Caco-2 (cell line): Measurements from ENCODE around the gene GPR26. TPM values are rescaled to one million over a fixed set of nuclear protein-coding genes. Genes with fewer than 3 reads are reported as not detected.

ENCODE experiments used
- BruUV-seq: library from RNA; stranded (reverse); fragments of 400-500 nt; replicated peaks from 2 replicates; lab custom pipeline; 2021; lab: Mats Ljungman, UMichigan
- CTCF ChIA-PET: fragments of 300-600 bp; sonication (Branson Sonifier 250); formaldehyde crosslinking; loops from one replicate; lab custom pipeline; 2022; ENCODE audit warnings: antibody characterized with exemption; lab: Charles Lee
- POLR2A ChIA-PET: fragments of 300-600 bp; sonication (Branson Sonifier 250); formaldehyde crosslinking; loops from one replicate; lab custom pipeline; 2022; ENCODE audit warnings: antibody characterized with exemption; lab: Charles Lee
- DNase-seq, 2 experiments: peaks; one replicate each; pipeline versions ENCODE4 v3.0.0 to v3.0.0-alpha.2; 2020 to 2022
- H3K27me3 ChIP-seq: replicated peaks from 2 replicates; pipeline ENCODE4 v1.6.0; 2011; ENCODE audit warnings: low read length; ENCODE audit not compliant: control insufficient read depth, insufficient read depth
- H3K36me3 ChIP-seq: 2 replicates; pipeline ENCODE4 v1.5.1; 2011; ENCODE audit warnings: low read length; ENCODE audit not compliant: control insufficient read depth, insufficient read depth
- H3K4me1 ChIP-seq: fragments of 250-450 bp; sonication (Bioruptor Pico); 2 replicates; pipeline ENCODE4 v1.5.1; 2020; ENCODE audit warnings: mild to moderate bottlenecking
- H3K4me3 ChIP-seq: 2 replicates; pipeline ENCODE4 v1.5.1; 2011; ENCODE audit warnings: low read depth, mild to moderate bottlenecking, control low read depth, low read length
- H3K9me3 ChIP-seq: fragments of 250-450 bp; sonication (Bioruptor Pico); 2 replicates; pipeline ENCODE4 v1.5.1; 2020; ENCODE audit warnings: mild to moderate bottlenecking, moderate library complexity
- H3K27ac Mint-ChIP-seq: one replicate; pipeline ENCODE4 v1.8.0; 2022; ENCODE audit warnings: mixed read lengths; ENCODE audit not compliant: unreplicated experiment
- H3K27me3 Mint-ChIP-seq: one replicate; pipeline ENCODE4 v1.8.0; 2022; ENCODE audit warnings: mixed read lengths; ENCODE audit not compliant: insufficient read depth, unreplicated experiment
- H3K36me3 Mint-ChIP-seq: one replicate; pipeline ENCODE4 v1.8.0; 2022; ENCODE audit warnings: mild to moderate bottlenecking, mixed read lengths; ENCODE audit not compliant: insufficient read depth, unreplicated experiment
- H3K4me1 Mint-ChIP-seq: one replicate; pipeline ENCODE4 v1.8.0; 2022; ENCODE audit warnings: low read depth, mixed read lengths; ENCODE audit not compliant: unreplicated experiment
- H3K4me3 Mint-ChIP-seq: one replicate; pipeline ENCODE4 v1.8.0; 2022; ENCODE audit warnings: mild to moderate bottlenecking, moderate library complexity, mixed read lengths; ENCODE audit not compliant: unreplicated experiment
- H3K9me3 Mint-ChIP-seq: one replicate; pipeline ENCODE4 v1.8.0; 2022; ENCODE audit warnings: mixed read lengths; ENCODE audit not compliant: unreplicated experiment
- intact Hi-C: fragments of 100-400 bp; cut with micrococcal nuclease; formaldehyde crosslinking; loops from one replicate; pipeline ENCODE4 v1.10.0; 2022; ENCODE audit not compliant: unreplicated experiment
- total RNA-seq: library from RNA; stranded (reverse); gene quantifications from 2 replicates; pipeline ENCODE4 v1.2.3, GENCODE V29; 2022
- TF ChIP-seq, protein P1 (sequence below), 2 experiments: fragments of 200-600 bp in 1 of 2; IDR thresholded peaks; 1 replicate in 1 of 2; 2 replicates in 1 of 2; pipeline versions ENCODE4 v1.5.1 to v1.8.0; 2011 to 2022; ENCODE audit warnings: antibody characterized with exemption in 1 of 2, control low read depth in 1 of 2, inconsistent platforms in 1 of 2, low read depth in 1 of 2, low read length in 1 of 2, mild to moderate bottlenecking in 1 of 2, moderate library complexity in 1 of 2; ENCODE audit not compliant: insufficient read depth in 1 of 2, severe bottlenecking in 1 of 2, unreplicated experiment in 1 of 2

The GPR26 gene
- total RNA-seq, 1 experiment from 2014 or later, result not detected

DNA sequence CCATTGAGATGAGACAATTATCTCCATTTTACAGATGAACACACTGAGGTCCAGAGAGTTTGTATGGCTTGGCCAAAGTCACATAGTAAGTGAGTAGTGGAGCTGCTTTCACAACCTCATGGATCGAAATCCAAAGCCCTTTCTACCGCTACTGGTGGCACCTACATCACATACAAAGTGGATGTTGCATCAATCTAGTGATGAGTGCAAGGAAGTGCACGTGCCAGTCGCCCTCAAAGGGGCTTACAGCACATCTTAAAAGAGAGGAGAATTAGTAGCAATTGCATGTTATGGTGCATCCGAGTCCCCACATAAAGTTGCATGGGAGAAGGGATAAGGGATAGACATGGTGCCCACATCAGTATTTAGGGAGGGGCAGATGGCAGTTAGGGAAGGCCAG is 31.0 kb upstream of the GPR26 start:
- Mint-ChIP-seq H3K4me3 (no peak overlapping the region), H3K36me3 (no peaks in the 10 kb centered on the region), H3K27me3 (peaks cover 11% of the 10 kb centered on the region), H3K4me1 (no peaks in the 10 kb centered on the region), H3K9me3 (no peaks in the 10 kb centered on the region), H3K27ac (no peak overlapping the region)
- intact Hi-C loops, result loop anchor here (2.0 kb wide), 1 partner anchor 52 kb away; no protein-coding TSS in a partner anchor
- ChIA-PET CTCF (no interaction called here), POLR2A (no interaction called here)
- H3K27me3 ChIP-seq, result no peaks in the 10 kb centered on the region
- H3K4me3 ChIP-seq, result no peak overlapping the region
- H3K4me1 ChIP-seq, result no peaks in the 10 kb centered on the region
- no TSS peak for BruUV-seq
- no peaks in the 10 kb centered on the region for H3K9me3 ChIP-seq
- DNase-seq, result no peak
- TF ChIP-seq, protein P1, sequence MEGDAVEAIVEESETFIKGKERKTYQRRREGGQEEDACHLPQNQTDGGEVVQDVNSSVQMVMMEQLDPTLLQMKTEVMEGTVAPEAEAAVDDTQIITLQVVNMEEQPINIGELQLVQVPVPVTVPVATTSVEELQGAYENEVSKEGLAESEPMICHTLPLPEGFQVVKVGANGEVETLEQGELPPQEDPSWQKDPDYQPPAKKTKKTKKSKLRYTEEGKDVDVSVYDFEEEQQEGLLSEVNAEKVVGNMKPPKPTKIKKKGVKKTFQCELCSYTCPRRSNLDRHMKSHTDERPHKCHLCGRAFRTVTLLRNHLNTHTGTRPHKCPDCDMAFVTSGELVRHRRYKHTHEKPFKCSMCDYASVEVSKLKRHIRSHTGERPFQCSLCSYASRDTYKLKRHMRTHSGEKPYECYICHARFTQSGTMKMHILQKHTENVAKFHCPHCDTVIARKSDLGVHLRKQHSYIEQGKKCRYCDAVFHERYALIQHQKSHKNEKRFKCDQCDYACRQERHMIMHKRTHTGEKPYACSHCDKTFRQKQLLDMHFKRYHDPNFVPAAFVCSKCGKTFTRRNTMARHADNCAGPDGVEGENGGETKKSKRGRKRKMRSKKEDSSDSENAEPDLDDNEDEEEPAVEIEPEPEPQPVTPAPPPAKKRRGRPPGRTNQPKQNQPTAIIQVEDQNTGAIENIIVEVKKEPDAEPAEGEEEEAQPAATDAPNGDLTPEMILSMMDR (IDR thresholded peaks at IDR 0.05; ENCODE audit: insufficient read depth in 1 of 2, low read depth in 1 of 2, low read length in 1 of 2, severe bottlenecking in 1 of 2, unreplicated experiment in 1 of 2), result no peak
- no peaks in the 10 kb centered on the region for H3K36me3 ChIP-seq

DNA sequence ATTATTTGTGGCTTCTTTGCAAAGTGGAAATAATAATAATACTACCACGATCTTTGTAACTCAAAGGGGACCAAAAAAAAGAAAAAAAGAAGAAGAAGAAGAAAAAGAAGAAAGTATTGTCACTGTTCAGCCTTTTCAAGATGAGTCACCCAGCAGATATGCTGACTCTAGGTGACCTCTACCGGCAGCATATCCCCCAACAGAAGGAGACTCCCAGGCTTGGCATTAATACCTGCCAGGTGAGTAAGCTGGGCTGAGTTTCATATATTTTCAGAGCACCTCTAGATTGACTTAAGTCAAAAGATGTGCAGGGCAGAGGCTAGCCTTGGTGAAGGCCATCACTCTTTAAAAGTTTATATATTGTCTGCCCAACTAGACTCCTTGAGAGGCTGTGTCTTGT is 30.4 kb upstream of the GPR26 start:
- BruUV-seq, result no TSS peak
- ChIA-PET POLR2A (no interaction called here), CTCF (no interaction called here)
- no peaks in the 10 kb centered on the region for H3K36me3 ChIP-seq
- Mint-ChIP-seq H3K9me3 (no peaks in the 10 kb centered on the region), H3K27ac (no peak overlapping the region), H3K36me3 (no peaks in the 10 kb centered on the region), H3K4me3 (no peak overlapping the region), H3K27me3 (peaks cover 11% of the 10 kb centered on the region), H3K4me1 (no peaks in the 10 kb centered on the region)
- DNase-seq, result no peak
- no peaks in the 10 kb centered on the region for H3K9me3 ChIP-seq
- TF ChIP-seq, protein P1 (IDR thresholded peaks at IDR 0.05; ENCODE audit: insufficient read depth in 1 of 2, low read depth in 1 of 2, low read length in 1 of 2, severe bottlenecking in 1 of 2, unreplicated experiment in 1 of 2), result no peak
- H3K4me3 ChIP-seq, result no peak overlapping the region
- intact Hi-C loops, result loop anchor here (2.0 kb wide), 1 partner anchor 53 kb away; no protein-coding TSS in a partner anchor
- no peaks in the 10 kb centered on the region for H3K4me1 ChIP-seq
- no peaks in the 10 kb centered on the region for H3K27me3 ChIP-seq

DNA sequence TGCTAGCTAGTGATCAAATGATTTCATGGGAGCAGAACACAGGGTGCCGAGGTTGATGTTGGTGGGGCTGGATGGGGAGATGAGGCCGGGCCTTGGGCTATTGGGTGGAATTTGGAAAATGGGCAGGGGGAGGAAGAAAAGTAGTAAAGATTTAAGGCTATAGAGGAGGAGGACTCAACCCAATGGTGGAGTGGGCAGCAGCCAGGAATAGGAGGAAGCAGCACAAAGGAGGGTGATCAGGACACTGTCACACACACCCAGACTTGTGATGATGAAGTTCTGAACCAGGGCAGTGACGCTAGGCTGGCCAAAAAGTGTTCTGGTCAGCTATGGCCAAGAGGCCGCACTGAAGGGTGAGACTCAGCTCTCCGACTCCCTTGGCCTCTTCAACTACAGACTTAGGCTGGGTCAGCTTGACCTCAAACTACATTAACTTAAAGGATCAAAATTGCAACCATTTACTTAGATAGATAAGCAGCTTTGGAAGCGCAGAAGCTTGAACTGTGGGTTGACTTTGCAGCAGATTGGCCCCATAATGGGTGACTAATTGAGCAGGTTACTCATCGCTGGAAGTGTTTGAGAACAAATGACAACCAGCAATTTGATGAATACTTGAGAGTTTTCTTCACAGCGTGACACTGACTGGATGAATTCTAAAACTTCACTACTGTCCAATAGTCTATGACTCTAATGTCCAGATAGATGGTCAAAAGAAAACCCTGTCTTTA is 29.4 kb upstream of the GPR26 start:
- no peaks in the 10 kb centered on the region for H3K27me3 ChIP-seq
- Mint-ChIP-seq H3K36me3 (no peaks in the 10 kb centered on the region), H3K4me3 (no peak overlapping the region), H3K4me1 (no peaks in the 10 kb centered on the region), H3K27ac (no peak overlapping the region), H3K27me3 (peaks cover 11% of the 10 kb centered on the region), H3K9me3 (no peaks in the 10 kb centered on the region)
- H3K36me3 ChIP-seq, result no peaks in the 10 kb centered on the region
- intact Hi-C loops, result no loop called here
- no peaks in the 10 kb centered on the region for H3K4me1 ChIP-seq
- TF ChIP-seq, protein P1 (IDR thresholded peaks at IDR 0.05; ENCODE audit: insufficient read depth in 1 of 2, low read depth in 1 of 2, low read length in 1 of 2, severe bottlenecking in 1 of 2, unreplicated experiment in 1 of 2), result no peak
- CTCF ChIA-PET, result no interaction called here
- no peaks in the 10 kb centered on the region for H3K9me3 ChIP-seq
- DNase-seq, result no peak
- H3K4me3 ChIP-seq, result no peak overlapping the region
- BruUV-seq, result no TSS peak
- POLR2A ChIA-PET, result no interaction called here
